Calu3 (cell line): ENCODE results near the gene SYT7. TPM values are rescaled to one million over a fixed set of nuclear protein-coding genes. Genes with fewer than 3 reads are reported as not detected.

Experiments
- BruUV-seq: library from RNA; stranded (reverse); fragments of 400-500 nt; replicated peaks from 2 replicates; lab custom pipeline; 2021; lab: Mats Ljungman, UMichigan
- CTCF ChIA-PET: fragments of 300-600 bp; sonication (Branson Sonifier 250); formaldehyde crosslinking; loops from one replicate; lab custom pipeline; 2022; ENCODE audit warnings: antibody characterized with exemption; lab: Charles Lee
- DNase-seq: peaks from one replicate; pipeline ENCODE4 v3.0.0; 2022
- H3K27ac Mint-ChIP-seq: one replicate; pipeline ENCODE4 v1.8.0; 2022; ENCODE audit warnings: mixed read lengths; ENCODE audit not compliant: unreplicated experiment
- H3K27me3 Mint-ChIP-seq: one replicate; pipeline ENCODE4 v1.8.0; 2022; ENCODE audit warnings: mixed read lengths; ENCODE audit not compliant: unreplicated experiment
- H3K36me3 Mint-ChIP-seq: one replicate; pipeline ENCODE4 v1.8.0; 2022; ENCODE audit warnings: mild to moderate bottlenecking, moderate library complexity, mixed read lengths; ENCODE audit not compliant: insufficient read depth, unreplicated experiment
- H3K4me1 Mint-ChIP-seq: one replicate; pipeline ENCODE4 v1.8.0; 2022; ENCODE audit warnings: mild to moderate bottlenecking, low read depth, mixed read lengths; ENCODE audit not compliant: unreplicated experiment
- H3K4me3 Mint-ChIP-seq: one replicate; pipeline ENCODE4 v1.8.0; 2022; ENCODE audit warnings: mild to moderate bottlenecking, low read depth, moderate library complexity, mixed read lengths; ENCODE audit not compliant: unreplicated experiment
- H3K9me3 Mint-ChIP-seq: one replicate; pipeline ENCODE4 v1.8.0; 2022; ENCODE audit warnings: low read depth, mixed read lengths; ENCODE audit not compliant: unreplicated experiment
- intact Hi-C: fragments of 100-400 bp; cut with micrococcal nuclease; formaldehyde crosslinking; loops from one replicate; pipeline ENCODE4 v1.10.0; 2022; ENCODE audit not compliant: unreplicated experiment
- total RNA-seq: library from RNA; stranded (reverse); gene quantifications from 2 replicates; pipeline ENCODE4 v1.2.3, GENCODE V29; 2022
- TF ChIP-seq, protein P1 (sequence below): fragments of 200-600 bp; IDR thresholded peaks from one replicate; pipeline ENCODE4 v1.8.0; 2022; ENCODE audit warnings: antibody characterized with exemption; ENCODE audit not compliant: unreplicated experiment

Gene SYT7
- total RNA-seq, 1 experiment from 2014 or later = 4.4 TPM

DNA sequence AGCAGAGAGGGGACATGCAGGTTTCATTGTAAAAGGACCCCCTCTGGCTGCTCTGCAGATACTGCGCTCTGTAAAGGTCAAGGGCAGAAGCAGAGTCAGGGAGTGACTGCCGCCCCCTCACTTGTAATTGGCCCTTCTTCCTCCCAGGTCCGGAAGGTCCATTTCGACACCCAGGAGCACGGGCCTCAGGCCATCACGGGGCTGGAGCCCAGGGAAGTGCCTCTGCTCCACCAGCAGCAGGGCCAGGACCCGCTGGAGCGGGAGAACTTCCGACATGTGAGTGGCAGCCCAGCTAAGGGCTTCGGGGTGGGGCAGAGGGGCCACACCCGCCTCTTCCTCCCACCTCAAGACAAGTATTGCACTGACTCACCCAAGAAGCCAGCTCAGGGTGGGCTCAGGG, 96.3 kb downstream of the SYT7 start:
- Mint-ChIP-seq H3K36me3 (no peaks in the 10 kb centered on the region), H3K4me1 (peaks cover 25% of the 10 kb centered on the region), H3K27ac (no peak overlapping the region), H3K27me3 (peaks cover 56% of the 10 kb centered on the region), H3K9me3 (no peaks in the 10 kb centered on the region), H3K4me3 (no peak overlapping the region)
- CTCF ChIA-PET = interaction anchor here (1.2 kb wide), 1 partner anchor 154 kb away, joined by 3 read pairs; no protein-coding TSS in a partner anchor
- TF ChIP-seq, protein P1, sequence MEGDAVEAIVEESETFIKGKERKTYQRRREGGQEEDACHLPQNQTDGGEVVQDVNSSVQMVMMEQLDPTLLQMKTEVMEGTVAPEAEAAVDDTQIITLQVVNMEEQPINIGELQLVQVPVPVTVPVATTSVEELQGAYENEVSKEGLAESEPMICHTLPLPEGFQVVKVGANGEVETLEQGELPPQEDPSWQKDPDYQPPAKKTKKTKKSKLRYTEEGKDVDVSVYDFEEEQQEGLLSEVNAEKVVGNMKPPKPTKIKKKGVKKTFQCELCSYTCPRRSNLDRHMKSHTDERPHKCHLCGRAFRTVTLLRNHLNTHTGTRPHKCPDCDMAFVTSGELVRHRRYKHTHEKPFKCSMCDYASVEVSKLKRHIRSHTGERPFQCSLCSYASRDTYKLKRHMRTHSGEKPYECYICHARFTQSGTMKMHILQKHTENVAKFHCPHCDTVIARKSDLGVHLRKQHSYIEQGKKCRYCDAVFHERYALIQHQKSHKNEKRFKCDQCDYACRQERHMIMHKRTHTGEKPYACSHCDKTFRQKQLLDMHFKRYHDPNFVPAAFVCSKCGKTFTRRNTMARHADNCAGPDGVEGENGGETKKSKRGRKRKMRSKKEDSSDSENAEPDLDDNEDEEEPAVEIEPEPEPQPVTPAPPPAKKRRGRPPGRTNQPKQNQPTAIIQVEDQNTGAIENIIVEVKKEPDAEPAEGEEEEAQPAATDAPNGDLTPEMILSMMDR = no peak
- no TSS peak for BruUV-seq
- DNase-seq = no peak
- intact Hi-C loops = no loop called here

DNA sequence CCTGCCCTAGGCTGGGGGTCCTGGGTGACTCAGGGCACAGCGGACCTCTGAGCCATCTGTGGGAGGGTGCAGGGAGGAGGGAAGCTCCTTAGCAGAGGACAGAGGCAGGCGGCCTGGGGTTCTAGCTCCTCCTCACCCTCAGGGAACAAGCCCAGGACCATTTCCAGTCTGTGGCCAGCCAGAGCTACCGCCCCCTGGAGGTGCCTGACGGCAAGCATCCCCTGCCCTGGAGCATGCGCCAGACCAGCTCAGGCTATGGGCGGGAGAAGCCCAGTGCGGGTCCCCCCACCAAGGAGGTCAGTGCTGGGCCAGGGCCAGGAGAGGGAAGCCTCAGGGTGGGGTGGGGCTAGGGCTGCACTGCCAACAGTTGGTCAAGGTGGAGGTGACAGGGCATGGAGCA, 98.4 kb downstream of the SYT7 start:
- intact Hi-C loops = no loop called here
- no peak overlapping the region for H3K4me3 Mint-ChIP-seq
- TF ChIP-seq, protein P1 = peak; percentile 65
- H3K4me1 Mint-ChIP-seq = peaks cover 21% of the 10 kb centered on the region
- no peaks in the 10 kb centered on the region for H3K36me3 Mint-ChIP-seq
- CTCF ChIA-PET = interaction anchor here (0.6 to 1.1 kb wide), 4 partner anchors 26 to 1142 kb away, joined by 3 to 4 read pairs (median 3); no protein-coding TSS in a partner anchor
- peak; percentile 57 for DNase-seq
- BruUV-seq = no TSS peak
- peaks cover 41% of the 10 kb centered on the region for H3K27me3 Mint-ChIP-seq
- H3K27ac Mint-ChIP-seq = no peak overlapping the region
- H3K9me3 Mint-ChIP-seq = no peaks in the 10 kb centered on the region

DNA sequence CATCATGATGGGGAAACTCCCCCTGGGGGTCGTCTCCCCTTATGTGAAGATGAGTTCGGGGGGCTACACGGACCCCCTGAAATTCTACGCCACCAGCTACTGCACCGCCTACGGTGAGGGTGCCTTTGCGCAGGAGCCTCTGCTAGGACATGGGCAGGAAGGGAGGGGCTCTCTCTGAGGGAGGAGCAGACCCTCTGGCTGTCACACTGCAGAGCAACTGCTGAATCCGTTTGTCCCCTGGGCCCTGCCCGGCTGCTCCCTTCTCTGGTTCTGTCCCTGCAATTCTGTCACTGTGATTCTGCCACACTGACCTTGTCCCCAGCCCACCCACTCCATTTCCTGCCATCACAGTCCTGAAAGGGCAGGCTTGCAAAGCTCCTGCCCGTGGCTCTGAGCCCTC, 99.1 kb downstream of the SYT7 start:
- BruUV-seq = no TSS peak
- Mint-ChIP-seq H3K36me3 (no peaks in the 10 kb centered on the region), H3K27ac (no peak overlapping the region), H3K27me3 (peaks cover 37% of the 10 kb centered on the region), H3K9me3 (no peaks in the 10 kb centered on the region), H3K4me1 (peaks cover 21% of the 10 kb centered on the region), H3K4me3 (no peak overlapping the region)
- TF ChIP-seq, protein P1 = no peak
- CTCF ChIA-PET = interaction anchor here (0.6 to 1.1 kb wide), 3 partner anchors 33 to 1142 kb away, joined by 3 to 4 read pairs (median 3); no protein-coding TSS in a partner anchor
- intact Hi-C loops = no loop called here
- DNase-seq = no peak

DNA sequence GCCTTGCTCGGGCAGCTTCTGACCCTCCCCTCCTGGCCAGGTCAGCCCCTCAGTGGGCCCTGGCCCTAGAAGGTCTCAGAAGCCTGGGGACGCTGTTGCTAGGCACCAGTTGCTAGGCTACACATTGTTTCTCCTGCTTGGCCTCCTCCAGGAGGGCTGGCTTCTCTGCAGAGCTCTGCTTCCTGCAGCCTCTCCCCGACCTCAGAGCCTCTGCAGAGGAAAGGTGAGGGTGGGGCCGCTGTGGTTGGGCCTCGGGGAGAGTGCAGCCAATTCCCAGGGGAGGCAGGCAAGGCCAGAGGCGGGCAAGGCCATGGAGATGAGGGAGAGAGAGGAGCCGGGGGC, 99.9 kb downstream of the SYT7 start:
- Mint-ChIP-seq H3K4me1 (peaks cover 21% of the 10 kb centered on the region), H3K27me3 (peaks cover 29% of the 10 kb centered on the region), H3K4me3 (no peak overlapping the region), H3K27ac (no peak overlapping the region), H3K9me3 (no peaks in the 10 kb centered on the region), H3K36me3 (no peaks in the 10 kb centered on the region)
- intact Hi-C loops = no loop called here
- BruUV-seq = no TSS peak
- TF ChIP-seq, protein P1 = no peak
- peak; percentile 67 for DNase-seq
- CTCF ChIA-PET = interaction anchor here (0.7 kb wide), 1 partner anchor 36 kb away, joined by 4 read pairs; no protein-coding TSS in a partner anchor
